Measurements from ENCODE around the gene RHOG. TPM values are rescaled to one million over a fixed set of nuclear protein-coding genes. Genes with fewer than 3 reads are reported as not detected.

Gene RHOG
- total and polyA plus RNA-seq, 9 of the 15 experiments (the other 6 are each of a cell fraction or from before 2014, with no cell fraction given), result 22.6 to 162 (median 80.3) TPM

GRCh38 chr11:3782963-3783362 is 57.8 kb downstream of the RHOG start:
- POLR2A ChIA-PET, result no interaction called here
- Histone ChIP-seq H3K27me3 (ENCODE audit: control insufficient read depth in 2 of 2, insufficient read depth in 2 of 2, low read length in 2 of 2) (no peaks in the 10 kb centered on the region), H3K4me2 (ENCODE audit: insufficient read depth, low read length) (no peak overlapping the region), H2AFZ (ENCODE audit: low read depth, low read length) (no peak overlapping the region), H3K9ac (ENCODE audit: insufficient read depth in 1 of 2, low read depth in 2 of 2, low read length in 2 of 2) (no peak overlapping the region), H3K4me3 (no peak overlapping the region), H3K27ac (ENCODE audit: extremely low read depth, low read depth, low read length) (no peak overlapping the region), H3K9me3 (replicated peaks; ENCODE audit: control insufficient read depth, insufficient read depth, low read depth, low read length) (no peaks in the 10 kb centered on the region), H3K4me1 (replicated peaks in 1 of 2; ENCODE audit: control insufficient read depth in 2 of 2, insufficient read depth in 2 of 2, low read length in 2 of 2) (peaks cover 8 to 11% of the 10 kb centered on the region in 2 experiments; a peak in 4 of 5 replicates), H3K36me3 (ENCODE audit: control insufficient read depth, insufficient read depth, low read length) (peaks cover 84% of the 10 kb centered on the region), H4K20me1 (replicated peaks; ENCODE audit: control insufficient read depth, insufficient read depth, low read length) (0 out of 2 replicates have a peak, but pooled peaks cover 8% of the 10 kb centered on the region), H3K9me1 (ENCODE audit: control insufficient read depth, insufficient read depth, low read length) (no peaks in the 10 kb centered on the region), H3K79me2 (ENCODE audit: control insufficient read depth, insufficient read depth, low read length) (peaks cover 72% of the 10 kb centered on the region)
- 86% methylated on average over 5 of the region's 5 CpGs for WGBS (ENCODE audit: insufficient coverage, low coverage, missing lambda C conversion rate)
- in situ Hi-C loops (cut with MboI) (no loop called here), intact Hi-C loops (cut with micrococcal nuclease) (no loop called here)
- CTCF ChIA-PET (ENCODE audit: low intra/inter-chr PET ratio), result no interaction called here
- no TSS peak for BruUV-seq (replicated peaks)
- DNase-seq (ENCODE audit: extremely low read depth in 1 of 4, low spot score in 3 of 4) (no peak), FAIRE-seq (no peak), ATAC-seq (no peak)
- TF ChIP-seq TCF7L2 (IDR thresholded peaks at IDR 0.05; ENCODE audit: low read depth, low read length) (no peak), NR3C1 (CRISPR knock-in tag; IDR thresholded peaks at IDR 0.05) (no peak), KAT8 (IDR thresholded peaks at IDR 0.05; ENCODE audit: low read depth) (no peak), ZNF316 (IDR thresholded peaks at IDR 0.05) (no peak), ZNF224 (CRISPR knock-in tag; IDR thresholded peaks at IDR 0.05) (no peak), ATF6 (CRISPR knock-in tag; IDR thresholded peaks at IDR 0.05) (no peak), CREB3L1 (IDR thresholded peaks at IDR 0.05; ENCODE audit: borderline replicate concordance, low read depth) (no peak), HLTF (IDR thresholded peaks at IDR 0.05) (no peak), BDP1 (IDR thresholded peaks at IDR 0.05; ENCODE audit: insufficient read depth, insufficient read length) (no peak), HIVEP1 (CRISPR knock-in tag; IDR thresholded peaks at IDR 0.05) (no peak), ZNF644 (tag; IDR thresholded peaks at IDR 0.05; ENCODE audit: low read depth) (no peak), NFIX (CRISPR knock-in tag; IDR thresholded peaks at IDR 0.05; ENCODE audit: low read depth) (no peak)

All from K562 (cell line).